Measurements from ENCODE around the gene EIF2D. TPM values are rescaled to one million over a fixed set of nuclear protein-coding genes. Genes with fewer than 3 reads are reported as not detected.

The EIF2D gene
- polyA plus RNA-seq, 3 donors, result 16.4 to 31.6 (median 16.8) TPM

- no peaks in the 10 kb centered on the region for H3K27me3 ChIP-seq (ENCODE audit: control insufficient read depth in 2 of 2, insufficient read depth in 2 of 2, low read length in 2 of 2)
- H3K4me1 Mint-ChIP-seq, result peaks cover 5% of the 10 kb centered on the region
- no peaks in the 10 kb centered on the region for H3K27me3 Mint-ChIP-seq (ENCODE audit: low read depth in 3 of 3)
- no peaks in the 10 kb centered on the region for H3K9me3 ChIP-seq (replicated peaks in 1 of 2; ENCODE audit: control insufficient read depth in 1 of 2, insufficient read depth in 1 of 2, low read length in 2 of 2)
- H3K4me3 ChIP-seq (replicated peaks in 1 of 3; ENCODE audit: low read depth in 2 of 3, low read length in 3 of 3), result no peak overlapping the region
- peaks cover 88% of the 10 kb centered on the region for H4K20me1 ChIP-seq (ENCODE audit: insufficient read depth, low read length)
- H3K4me2 ChIP-seq (replicated peaks; ENCODE audit: extremely low read depth, low read length, poor library complexity, severe bottlenecking), result no peak overlapping the region
- intact Hi-C loops (cut with micrococcal nuclease), result loop anchor here in 1 of 2 donors (5.0 kb wide), 1 partner anchor 111 kb away; no protein-coding TSS in a partner anchor
- no peak for TF ChIP-seq CTCF (IDR thresholded peaks at IDR 0.05)
- no peak for DNase-seq
- peaks cover 80 to 97% of the 10 kb centered on the region in 2 donors for H3K36me3 ChIP-seq (replicated peaks in 1 of 2; ENCODE audit: control insufficient read depth in 1 of 2, insufficient read depth in 2 of 2, low read length in 2 of 2)
- no peak overlapping the region for H3K9ac ChIP-seq (ENCODE audit: insufficient read depth, low read length, poor library complexity, severe bottlenecking)
- peaks cover 19% of the 10 kb centered on the region for H3K79me2 ChIP-seq (ENCODE audit: insufficient read depth, low read length)
- no peak overlapping the region for H3K4me3 Mint-ChIP-seq
- H3K36me3 Mint-ChIP-seq, result peaks cover 71 to 86% of the 10 kb centered on the region in 2 donors
- no peak overlapping the region for H3K27ac ChIP-seq (ENCODE audit: low read depth in 1 of 2, low read length in 2 of 2)
- H3K9me3 Mint-ChIP-seq, result peaks cover 0 to 2% (median 0%) of the 10 kb centered on the region in 7 donors
- peaks cover 2 to 6% of the 10 kb centered on the region in 2 donors for H3K4me1 ChIP-seq (ENCODE audit: control insufficient read depth in 1 of 2, insufficient read depth in 2 of 2, low read length in 2 of 2)
- WGBS (ENCODE audit: insufficient coverage), result 91% methylated on average over 4 of the region's 6 CpGs
- no peak overlapping the region for H3K27ac Mint-ChIP-seq
- H2AFZ ChIP-seq (ENCODE audit: insufficient read depth, low read depth, low read length, poor library complexity, severe bottlenecking), result no peak overlapping the region
Measured at GRCh38 chr1:206588492-206588891, 23.8 kb downstream of the EIF2D start.

GRCh38 chr1:206587904-206588303 lies 24.4 kb downstream of the EIF2D start:
- intact Hi-C loops (cut with micrococcal nuclease), result loop anchor here in 1 of 2 donors (5.0 kb wide), 1 partner anchor 111 kb away; no protein-coding TSS in a partner anchor
- Histone ChIP-seq H3K27ac (ENCODE audit: low read depth in 1 of 2, low read length in 2 of 2) (no peak overlapping the region), H3K9me3 (replicated peaks in 1 of 2; ENCODE audit: control insufficient read depth in 1 of 2, insufficient read depth in 1 of 2, low read length in 2 of 2) (no peaks in the 10 kb centered on the region), H3K79me2 (ENCODE audit: insufficient read depth, low read length) (peaks cover 19% of the 10 kb centered on the region), H3K9ac (ENCODE audit: insufficient read depth, low read length, poor library complexity, severe bottlenecking) (no peak overlapping the region), H3K36me3 (replicated peaks in 1 of 2; ENCODE audit: control insufficient read depth in 1 of 2, insufficient read depth in 2 of 2, low read length in 2 of 2) (peaks cover 86 to 97% of the 10 kb centered on the region in 2 donors), H3K4me1 (ENCODE audit: control insufficient read depth in 1 of 2, insufficient read depth in 2 of 2, low read length in 2 of 2) (peaks cover 8 to 12% of the 10 kb centered on the region in 2 donors), H3K4me3 (replicated peaks in 1 of 3; ENCODE audit: low read depth in 2 of 3, low read length in 3 of 3) (no peak overlapping the region), H3K4me2 (replicated peaks; ENCODE audit: extremely low read depth, low read length, poor library complexity, severe bottlenecking) (no peak overlapping the region), H3K27me3 (ENCODE audit: control insufficient read depth in 2 of 2, insufficient read depth in 2 of 2, low read length in 2 of 2) (no peaks in the 10 kb centered on the region), H2AFZ (ENCODE audit: insufficient read depth, low read depth, low read length, poor library complexity, severe bottlenecking) (no peak overlapping the region), H4K20me1 (ENCODE audit: insufficient read depth, low read length) (peaks cover 91% of the 10 kb centered on the region)
- TF ChIP-seq CTCF (IDR thresholded peaks at IDR 0.05), result no peak
- peaks cover 11% of the 10 kb centered on the region for H3K4me1 Mint-ChIP-seq
- H3K27ac Mint-ChIP-seq, result no peak overlapping the region
- H3K4me3 Mint-ChIP-seq, result no peak overlapping the region
- H3K36me3 Mint-ChIP-seq, result peaks cover 77 to 86% of the 10 kb centered on the region in 2 donors
- WGBS (ENCODE audit: insufficient coverage), result 100% methylated on average over 8 of the region's 14 CpGs
- no peak for DNase-seq
- H3K27me3 Mint-ChIP-seq (ENCODE audit: low read depth in 3 of 3), result no peaks in the 10 kb centered on the region
- H3K9me3 Mint-ChIP-seq, result peaks cover 0 to 2% (median 0%) of the 10 kb centered on the region in 7 donors
